Sigmoid colon (tissue), 7 donors: ENCODE data around the gene RNF39. TPM values are rescaled to one million over a fixed set of nuclear protein-coding genes. Genes with fewer than 3 reads are reported as not detected.

ENCODE experiments used
- DNase-seq: peaks from one replicate; pipeline ENCODE4 v3.0.0-alpha.2; 2019
- H3K27ac ChIP-seq, 4 donors: fragments of 200-600 bp; sonication (generic); one replicate each; pipeline ENCODE4 v1.5.1; 2016 to 2019; ENCODE audit warnings: mild to moderate bottlenecking in 1 of 4
- H3K27me3 ChIP-seq, 3 donors: fragments of 200-600 bp; sonication (generic); one replicate each; pipeline ENCODE4 v1.5.1; 2019; ENCODE audit warnings: mild to moderate bottlenecking in 1 of 3
- H3K36me3 ChIP-seq, 4 donors: fragments of 200-600 bp; sonication (generic); one replicate each; pipeline ENCODE4 v1.5.1; 2016 to 2019
- H3K4me1 ChIP-seq, 4 donors: fragments of 200-600 bp; sonication (generic); one replicate each; pipeline ENCODE4 v1.5.1; 2017 to 2019
- H3K4me3 ChIP-seq, 4 donors: fragments of 200-600 bp; sonication (generic); one replicate each; pipeline ENCODE4 v1.5.1; 2017 to 2019; ENCODE audit warnings: mild to moderate bottlenecking in 2 of 4, moderate library complexity in 1 of 4
- H3K9me3 ChIP-seq, 4 donors: fragments of 200-600 bp in 3 of 4; sonication (generic) in 3 of 4; one replicate each; pipeline versions ENCODE4 v1.5.1 to v1.6.1; 2013 to 2019
- CTCF ChIP-seq, 4 experiments: fragments of 450-650 bp in 3 of 4; fragments of 200-600 bp in 1 of 4; IDR thresholded peaks; one replicate each; pipeline ENCODE4 v1.5.1; 2016 to 2019; ENCODE audit warnings: antibody characterized with exemption in 4 of 4, mild to moderate bottlenecking in 3 of 4, moderate library complexity in 2 of 4
- EP300 ChIP-seq, 4 donors: sonication (generic); formaldehyde crosslinking; IDR thresholded peaks; one replicate each; pipeline ENCODE4 v1.6.1; 2017; ENCODE audit warnings: antibody characterized with exemption in 4 of 4
- POLR2A ChIP-seq, 2 donors: fragments of 450-650 bp; IDR thresholded peaks; one replicate each; pipeline ENCODE4 v1.6.1; 2016; ENCODE audit warnings: antibody characterized with exemption in 2 of 2, mild to moderate bottlenecking in 2 of 2, moderate library complexity in 2 of 2
- POLR2AphosphoS5 ChIP-seq, 4 donors: sonication (generic); formaldehyde crosslinking; IDR thresholded peaks; one replicate each; pipeline ENCODE4 v1.6.1; 2017; ENCODE audit warnings: antibody characterized with exemption in 4 of 4
- WGBS, 2 donors: extraction: QIAGEN DNeasy Blood & Tissue Kit; methylation state at CpG; one replicate each; pipeline ENCODE4 v1.1.7; 2013; 5-methylcytosine and 5-hydroxymethylcytosine counted together
- intact Hi-C: fragments of 100-400 bp; cut with DNase I; formaldehyde crosslinking; loops from one replicate; pipeline ENCODE4 v1.15.1; 2023
- polyA plus RNA-seq, 3 donors: library from polyadenylated mRNA; stranded (reverse); fragments of 200-250 nt; gene quantifications; one replicate each; pipeline ENCODE4 v1.2.3, GENCODE V29; 2013
- total RNA-seq, 4 donors: library from RNA; depleted of rRNA; stranded (reverse); fragments of >200 nt; gene quantifications; one replicate each; pipeline ENCODE4 v1.1.0, GENCODE V29; 2016
- donor health status: healthy with polysubstance abuse.
- donor health status: Bipolar disorder and iron deficiency.
- donor health status: healthy.

Gene RNF39
- total and polyA plus RNA-seq, 7 donors: 0.44 to 2.3 (median 0.60) TPM; not detected in 4

DNA sequence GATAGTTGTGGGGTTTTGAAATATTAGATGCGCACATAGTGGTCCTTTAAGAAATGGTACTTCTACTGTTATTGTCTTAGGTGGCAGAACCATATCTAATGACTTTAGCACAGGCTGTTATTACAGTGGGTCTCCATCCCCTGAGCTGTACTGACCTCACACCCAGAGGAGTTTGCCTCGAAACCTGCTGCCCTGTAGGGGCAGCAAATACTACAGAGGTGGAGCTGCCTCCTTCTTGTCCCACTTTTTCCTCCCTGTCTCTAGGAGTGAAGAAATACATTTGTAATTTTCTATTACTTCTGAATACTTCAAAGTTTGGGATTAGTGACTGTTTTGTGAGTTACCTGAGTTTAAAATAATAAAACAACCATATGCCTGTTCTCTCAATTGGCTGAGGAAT is 29.1 kb upstream of the RNF39 start:
- H3K27me3 ChIP-seq: peaks cover 14 to 54% (median 17%) of the 10 kb centered on the region in 3 donors
- H3K9me3 ChIP-seq: no peaks in the 10 kb centered on the region
- no peaks in the 10 kb centered on the region for H3K36me3 ChIP-seq
- H3K27ac ChIP-seq: no peak overlapping the region
- H3K4me3 ChIP-seq: no peak overlapping the region
- no peak for TF ChIP-seq POLR2AphosphoS5 (IDR thresholded peaks at IDR 0.05)
- no peak for TF ChIP-seq POLR2A (IDR thresholded peaks at IDR 0.05)
- TF ChIP-seq EP300 (IDR thresholded peaks at IDR 0.05): no peak
- no peak for TF ChIP-seq CTCF (IDR thresholded peaks at IDR 0.05)
- WGBS, 2 donors: 87 to 95% methylated on average over 2 of the region's 2 CpGs
- H3K4me1 ChIP-seq: peaks cover 0 to 36% (median 32%) of the 10 kb centered on the region in 4 donors
- DNase-seq: no peak
- intact Hi-C loops: loop anchor here (5.0 to 10.0 kb wide), 4 partner anchors 37 to 260 kb away; partner anchors contain the start of genes PPP1R11, RPP21 and TRIM26

DNA sequence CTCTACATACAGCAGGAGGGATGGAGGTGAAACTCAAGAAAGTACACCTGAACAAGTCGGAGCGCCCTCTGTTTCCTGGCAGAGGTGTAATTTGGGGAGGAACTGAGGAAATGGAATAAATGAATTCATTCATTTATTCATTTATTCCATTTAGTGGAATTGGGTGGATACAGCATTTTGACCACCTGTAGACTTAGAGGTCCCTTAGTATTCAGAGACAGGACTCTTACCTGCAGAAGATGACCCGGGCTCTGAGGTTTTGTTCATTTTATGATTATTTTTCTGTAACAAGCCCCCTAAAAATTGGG is 28.3 kb upstream of the RNF39 start:
- Histone ChIP-seq H3K9me3 (no peaks in the 10 kb centered on the region), H3K36me3 (no peaks in the 10 kb centered on the region), H3K4me3 (peak overlapping the region in 2 of 4 donors; percentile 30 to 45), H3K27me3 (peaks cover 14 to 54% (median 25%) of the 10 kb centered on the region in 3 donors), H3K27ac (no peak overlapping the region), H3K4me1 (peaks cover 0 to 36% (median 32%) of the 10 kb centered on the region in 4 donors)
- TF ChIP-seq CTCF (IDR thresholded peaks at IDR 0.05): no peak
- TF ChIP-seq POLR2AphosphoS5 (IDR thresholded peaks at IDR 0.05): no peak
- TF ChIP-seq EP300 (IDR thresholded peaks at IDR 0.05): no peak
- TF ChIP-seq POLR2A (IDR thresholded peaks at IDR 0.05): no peak
- WGBS, 2 donors: 42 to 45% methylated on average over 3 of the region's 3 CpGs
- intact Hi-C loops: loop anchor here (1.0 to 10.0 kb wide), 6 partner anchors 27 to 259 kb away; partner anchors contain the start of genes PPP1R11, RPP21 and TRIM26
- no peak for DNase-seq

DNA sequence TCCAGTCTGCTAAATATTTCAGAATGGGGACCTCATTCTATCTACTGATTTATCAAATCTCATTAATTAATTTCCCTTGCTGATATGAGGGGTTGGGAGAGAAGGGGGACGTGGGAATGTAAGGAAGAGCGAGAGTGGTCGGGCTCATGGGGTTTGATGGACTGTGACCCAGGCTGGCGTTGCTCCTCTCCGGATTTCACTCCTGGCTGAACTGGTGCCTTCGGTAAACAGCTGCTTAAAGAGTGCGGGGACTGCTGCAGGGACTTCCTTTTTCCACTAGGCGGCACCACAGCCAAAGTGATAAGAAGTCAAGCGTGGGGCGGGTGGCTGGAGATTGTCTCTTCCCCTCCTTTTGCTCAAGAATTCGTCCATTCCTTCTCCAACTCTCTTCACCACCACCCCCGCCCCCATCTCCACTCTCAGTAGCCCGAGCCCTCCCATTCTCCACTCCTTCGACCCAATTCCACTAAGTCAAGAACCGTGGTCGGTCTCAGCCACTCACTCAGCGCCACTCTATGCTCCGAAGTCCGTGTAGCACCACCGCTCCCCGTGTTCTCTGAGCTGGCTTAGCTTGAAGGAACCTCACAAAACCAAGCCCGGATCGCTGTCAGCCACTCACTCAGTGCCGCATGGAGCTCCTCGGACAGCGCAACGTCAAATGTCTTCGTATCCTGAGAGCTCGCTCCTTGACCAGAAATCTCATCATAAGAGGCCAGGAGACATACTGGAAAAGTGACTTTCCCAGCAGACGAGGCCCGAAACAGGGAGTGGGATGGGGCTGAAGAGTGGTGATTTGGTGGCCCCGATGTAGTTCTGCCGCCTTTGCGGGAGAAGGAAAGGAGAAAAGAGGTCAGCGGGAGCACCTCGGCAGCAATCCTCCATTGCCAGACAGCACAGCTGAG is 27.7 kb upstream of the RNF39 start:
- 4% methylated on average over 36 of the region's 36 CpGs for WGBS, 2 donors
- H3K27me3 ChIP-seq: peaks cover 19 to 54% (median 31%) of the 10 kb centered on the region in 3 donors
- H3K36me3 ChIP-seq: no peaks in the 10 kb centered on the region
- peak; percentile 95 for DNase-seq
- peak overlapping the region; percentile 59 to 77 (median 70) for H3K27ac ChIP-seq
- peaks cover 0 to 36% (median 32%) of the 10 kb centered on the region in 4 donors for H3K4me1 ChIP-seq
- no peaks in the 10 kb centered on the region for H3K9me3 ChIP-seq
- no peak for TF ChIP-seq EP300 (IDR thresholded peaks at IDR 0.05)
- TF ChIP-seq CTCF (IDR thresholded peaks at IDR 0.05): peak; percentile 85 to 95 (median 92)
- TF ChIP-seq POLR2AphosphoS5 (IDR thresholded peaks at IDR 0.05): peak in 2 of 4 donors; percentile 38 to 41
- TF ChIP-seq POLR2A (IDR thresholded peaks at IDR 0.05): no peak
- H3K4me3 ChIP-seq: peak overlapping the region; percentile 30 to 45 (median 38)
- intact Hi-C loops: loop anchor here (1.0 to 10.0 kb wide), 6 partner anchors 28 to 258 kb away; partner anchors contain the start of genes PPP1R11, RPP21 and TRIM26

- Histone ChIP-seq H3K27ac (peak overlapping the region; percentile 59 to 77 (median 70)), H3K4me1 (peaks cover 0 to 36% (median 32%) of the 10 kb centered on the region in 4 donors), H3K9me3 (no peaks in the 10 kb centered on the region), H3K4me3 (peak overlapping the region in 3 of 4 donors; percentile 34 to 51 (median 45)), H3K27me3 (peaks cover 21 to 57% (median 39%) of the 10 kb centered on the region in 3 donors), H3K36me3 (no peaks in the 10 kb centered on the region)
- DNase-seq: peak; percentile 83
- TF ChIP-seq POLR2AphosphoS5 (IDR thresholded peaks at IDR 0.05): no peak
- no peak for TF ChIP-seq CTCF (IDR thresholded peaks at IDR 0.05)
- no peak for TF ChIP-seq POLR2A (IDR thresholded peaks at IDR 0.05)
- TF ChIP-seq EP300 (IDR thresholded peaks at IDR 0.05): no peak
- WGBS, 2 donors: 25 to 50% methylated on average over 15 of the region's 15 CpGs
- intact Hi-C loops: loop anchor here (2.0 to 10.0 kb wide), 5 partner anchors 35 to 258 kb away; partner anchors contain the start of genes PPP1R11, RPP21 and TRIM26
Observed at GRCh38 chr6:30102414-30102969, 26.9 kb upstream of the RNF39 start.
